NCI-H1417 treated with DMSO at 0.1 percent for 48 hours (cell line): Measurements from ENCODE around the gene CEP128.

Experiments used
- DNase-seq: peaks from one replicate; lab custom pipeline; 2025; lab: John Stamatoyannopoulos, UW

CEP128 gene

DNA sequence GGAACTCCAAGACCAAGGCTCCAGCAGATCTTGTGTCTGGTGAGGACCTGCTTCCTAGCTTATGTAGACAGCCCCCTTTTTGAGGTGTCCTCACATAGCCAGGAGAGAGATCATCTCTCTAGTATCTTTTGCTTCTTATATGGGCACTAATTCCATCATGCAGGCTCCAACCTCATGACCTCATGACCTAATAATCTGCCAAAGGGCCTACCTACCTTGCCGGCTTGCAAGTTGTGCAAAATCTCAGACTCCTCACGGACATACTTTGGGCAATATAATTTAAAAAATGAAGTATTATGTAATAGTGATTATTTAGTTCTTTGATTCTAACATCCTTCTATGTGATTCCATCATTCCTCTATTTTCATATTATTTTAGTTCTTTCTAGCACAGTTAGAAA is 397.2 kb downstream of the CEP128 start:
- DNase-seq = no peak

DNA sequence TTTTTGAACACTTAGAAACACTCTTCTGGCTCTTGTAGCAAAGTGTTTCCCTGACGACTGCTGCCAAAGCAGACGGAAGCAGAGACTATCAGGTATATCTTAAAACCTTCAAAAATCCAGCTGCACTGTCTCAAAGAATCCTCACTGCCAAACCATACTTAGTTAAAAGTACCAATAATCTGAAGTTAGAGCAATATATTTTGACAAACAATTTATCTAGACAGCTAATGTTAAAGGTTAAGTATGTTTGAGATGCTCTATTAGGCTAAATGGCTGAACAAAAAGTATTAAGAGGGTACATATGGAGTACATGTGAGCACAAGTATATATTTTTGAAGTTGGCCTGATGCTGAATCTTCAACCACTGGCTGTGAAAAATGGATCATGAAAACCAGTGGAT is 398.3 kb downstream of the CEP128 start:
- DNase-seq = no peak

DNA sequence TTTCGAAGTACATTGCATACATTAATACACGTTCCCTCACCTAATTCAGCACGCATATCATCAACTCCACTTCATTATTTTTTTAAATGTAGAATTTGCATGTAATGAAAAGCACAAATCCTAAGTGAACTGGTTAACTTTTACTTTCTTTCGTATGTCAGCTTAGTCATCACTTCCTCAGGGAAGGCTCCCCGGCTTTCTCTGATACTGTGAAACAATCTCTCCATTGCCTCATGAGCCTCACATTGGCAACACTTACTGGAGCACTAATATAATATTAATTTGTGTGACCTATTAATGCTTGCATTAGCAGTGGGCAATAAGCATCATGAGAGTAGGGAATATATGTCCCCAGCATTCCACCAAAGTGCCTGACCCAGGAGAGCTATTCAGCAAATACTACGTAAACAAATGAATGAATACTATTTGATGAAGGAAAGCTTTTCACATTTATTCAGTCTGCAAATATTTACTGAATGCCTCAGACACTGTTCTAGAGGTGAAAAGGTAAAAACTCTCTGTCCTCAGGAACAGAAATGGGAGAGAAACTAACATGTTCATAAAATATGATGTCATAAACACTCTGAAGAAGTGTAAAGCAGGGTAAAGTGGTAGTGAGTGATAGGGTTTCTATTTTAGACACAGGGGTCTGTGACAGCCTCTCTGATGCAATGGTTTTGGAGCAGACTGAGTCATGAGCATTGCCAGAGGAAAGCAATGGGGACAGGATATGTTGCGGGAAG is 402.7 kb downstream of the CEP128 start:
- no peak for DNase-seq

DNA sequence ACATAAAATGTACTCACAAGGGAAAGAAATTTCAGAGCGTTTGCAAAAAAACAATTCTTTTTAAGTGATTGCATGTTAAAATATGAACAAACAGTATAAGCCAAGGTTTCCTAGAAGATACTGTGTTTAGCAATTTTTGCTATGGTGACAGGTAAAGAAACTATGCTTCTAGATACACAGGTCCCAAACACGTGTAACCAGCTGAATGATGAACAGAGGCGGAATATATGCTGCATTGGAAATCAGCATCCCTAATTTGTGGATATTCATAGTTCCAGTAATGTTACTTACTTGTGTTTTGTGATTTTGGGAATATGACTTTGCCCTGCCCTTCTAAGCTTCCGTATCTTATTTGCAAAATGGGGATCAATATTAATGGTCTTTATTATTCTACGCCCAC is 403.9 kb downstream of the CEP128 start:
- no peak for DNase-seq

DNA sequence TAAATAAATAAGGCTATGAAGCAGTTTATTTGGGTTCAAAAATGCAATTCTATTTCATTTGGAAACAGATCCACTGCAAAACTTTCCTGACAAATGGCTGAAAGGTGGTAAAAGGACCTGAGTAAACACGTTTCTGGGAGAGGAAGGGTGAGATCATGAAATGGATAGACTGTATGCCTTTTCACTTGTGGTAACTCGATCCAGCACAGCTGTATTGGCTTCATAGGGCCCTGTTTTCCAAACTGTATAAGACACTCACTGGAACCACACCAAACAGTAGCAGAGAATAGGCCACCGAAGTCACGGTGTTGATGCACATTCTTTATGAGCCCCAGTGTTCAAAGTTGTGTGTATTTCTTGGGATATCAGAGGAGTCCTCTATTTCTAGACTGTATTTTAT is 405.1 kb downstream of the CEP128 start:
- no peak for DNase-seq

DNA sequence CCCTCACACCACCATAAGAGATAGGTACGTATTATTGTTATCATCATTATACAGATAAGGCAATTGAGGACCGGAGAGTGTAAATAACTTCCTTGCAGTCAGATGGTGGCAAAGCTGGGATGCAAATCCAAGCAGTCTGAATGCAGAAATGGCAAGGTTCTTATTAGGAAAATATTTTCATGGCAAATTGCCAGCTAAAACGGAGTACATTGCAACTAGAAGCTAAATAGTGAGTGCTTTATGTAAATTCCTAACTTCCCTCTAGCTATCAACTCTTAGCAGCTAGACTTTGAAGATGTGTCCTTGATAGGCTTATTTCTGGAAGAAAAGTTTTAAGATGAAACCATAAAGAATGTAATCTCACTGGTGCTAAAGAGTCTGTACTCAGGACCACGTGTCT is 406.4 kb downstream of the CEP128 start:
- DNase-seq = no peak

DNA sequence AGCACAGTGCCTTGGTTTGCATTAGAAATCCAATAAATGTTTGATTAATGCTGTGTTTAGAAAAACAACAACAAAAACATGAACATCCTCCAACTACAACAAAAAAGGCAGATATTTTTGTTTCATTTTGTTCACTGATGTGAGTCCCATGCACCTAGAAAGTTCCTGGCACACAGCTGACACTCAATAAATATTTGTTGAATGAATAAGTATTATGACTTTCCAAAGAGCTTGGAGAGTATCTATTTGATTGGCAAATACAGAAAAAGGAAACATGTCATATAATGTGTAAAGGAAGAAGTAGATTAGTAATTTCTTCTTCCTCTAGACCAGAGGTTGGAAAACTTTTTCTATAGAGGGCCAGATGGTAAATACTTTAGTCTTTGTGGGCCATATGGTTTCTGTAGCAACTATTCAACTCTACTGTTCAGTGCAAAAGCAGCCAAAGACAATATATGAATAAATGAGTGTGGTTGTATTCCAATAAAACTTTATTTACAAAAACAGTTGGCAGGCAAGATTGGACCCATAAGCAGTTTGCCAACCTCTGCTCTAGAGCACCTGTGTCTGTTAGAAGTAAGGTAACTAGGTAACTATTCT is 417.9 kb downstream of the CEP128 start:
- no peak for DNase-seq

DNA sequence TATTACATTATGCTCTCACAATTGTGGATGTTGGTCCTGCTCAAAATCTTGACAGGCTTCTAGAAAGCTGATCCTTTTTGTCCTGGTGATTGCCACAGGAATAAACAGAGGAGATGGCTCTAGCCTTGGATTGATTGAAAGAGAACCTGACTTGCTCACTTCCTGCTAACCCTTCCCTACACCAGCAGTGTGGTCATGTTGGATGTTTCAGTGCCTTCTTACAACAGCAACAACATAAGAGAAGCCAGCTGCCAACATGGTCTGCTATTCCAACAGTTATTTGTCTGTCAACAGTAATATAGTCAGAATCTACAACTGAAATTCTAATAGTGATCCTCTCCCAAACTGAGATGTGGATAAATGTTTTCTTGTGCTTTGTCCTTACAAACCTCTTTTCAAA is 418.6 kb downstream of the CEP128 start:
- DNase-seq = no peak

DNA sequence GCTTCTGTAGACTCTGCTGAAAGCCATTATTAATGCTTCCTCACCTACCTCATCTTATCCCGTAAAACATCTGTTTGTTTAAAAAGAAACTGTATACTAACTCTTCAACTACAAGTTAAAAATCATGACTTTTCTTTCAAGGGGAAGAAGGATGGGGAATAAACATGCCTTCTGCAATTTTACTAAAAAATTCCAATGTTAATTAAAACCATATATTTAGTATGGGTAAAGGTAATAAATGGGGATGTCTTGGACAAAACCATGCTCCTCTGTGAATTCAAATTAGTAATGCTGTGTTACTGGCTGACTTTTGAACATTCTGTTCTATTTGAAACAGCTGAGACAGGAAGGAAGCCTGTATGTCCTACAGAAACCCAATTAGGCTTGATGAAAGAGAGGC is 419.1 kb downstream of the CEP128 start:
- no peak for DNase-seq

DNA sequence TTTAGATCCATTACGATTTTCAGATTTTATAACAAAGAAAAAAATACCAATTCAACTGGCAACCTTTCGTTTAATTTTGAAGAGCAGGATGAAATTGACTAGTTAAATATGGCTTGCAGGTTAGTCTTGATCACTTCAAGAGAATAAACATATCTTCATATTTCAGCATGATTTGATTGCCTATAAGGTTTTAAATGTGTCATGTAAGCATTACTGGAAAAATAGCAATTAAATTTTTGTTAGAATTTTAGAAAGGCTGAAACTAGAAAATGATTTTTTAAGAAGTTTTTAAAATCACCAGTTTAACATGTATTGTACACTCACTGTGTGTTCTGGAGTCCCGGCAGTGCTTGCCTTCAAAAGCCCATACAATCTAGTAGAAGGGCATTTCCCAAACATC is 420.1 kb downstream of the CEP128 start:
- DNase-seq = no peak

DNA sequence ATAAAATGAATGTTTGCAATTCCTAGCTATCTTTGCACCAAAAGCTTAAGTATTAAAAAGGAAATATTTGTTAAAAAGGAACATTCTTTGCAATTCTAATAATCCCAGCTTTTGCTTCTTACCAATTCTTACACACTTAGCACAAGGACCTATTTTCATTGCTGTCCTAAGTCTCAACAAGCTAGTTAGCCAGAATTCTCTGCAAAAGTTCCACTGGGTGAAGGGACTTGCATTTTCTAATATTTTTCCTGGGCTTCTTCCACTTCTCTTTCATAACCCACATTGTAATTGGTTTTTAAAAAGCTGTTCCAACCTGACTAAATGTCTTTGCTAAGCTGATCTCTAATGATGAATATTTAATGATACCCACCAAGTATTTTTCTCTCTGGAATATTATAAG is 422.5 kb downstream of the CEP128 start:
- no peak for DNase-seq

DNA sequence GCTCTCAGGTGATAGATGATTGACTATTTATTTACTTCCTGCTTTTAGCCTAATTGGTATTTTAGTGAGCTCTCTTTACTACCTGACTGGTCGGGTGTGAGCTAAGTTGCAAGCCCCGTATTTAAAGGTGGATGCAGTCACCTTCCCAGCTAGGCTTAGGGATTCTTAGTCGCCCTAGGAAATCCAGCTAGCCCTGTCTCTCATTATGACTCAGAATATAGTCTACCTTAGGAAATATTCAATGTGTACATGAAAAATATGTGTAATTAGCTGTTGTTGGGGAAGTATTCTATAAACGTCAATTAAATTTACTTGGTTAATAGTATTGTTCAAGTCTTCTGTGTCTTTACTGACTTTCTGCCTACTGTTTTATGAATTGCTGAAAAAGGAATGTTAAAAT is 423.4 kb downstream of the CEP128 start:
- DNase-seq = no peak

DNA sequence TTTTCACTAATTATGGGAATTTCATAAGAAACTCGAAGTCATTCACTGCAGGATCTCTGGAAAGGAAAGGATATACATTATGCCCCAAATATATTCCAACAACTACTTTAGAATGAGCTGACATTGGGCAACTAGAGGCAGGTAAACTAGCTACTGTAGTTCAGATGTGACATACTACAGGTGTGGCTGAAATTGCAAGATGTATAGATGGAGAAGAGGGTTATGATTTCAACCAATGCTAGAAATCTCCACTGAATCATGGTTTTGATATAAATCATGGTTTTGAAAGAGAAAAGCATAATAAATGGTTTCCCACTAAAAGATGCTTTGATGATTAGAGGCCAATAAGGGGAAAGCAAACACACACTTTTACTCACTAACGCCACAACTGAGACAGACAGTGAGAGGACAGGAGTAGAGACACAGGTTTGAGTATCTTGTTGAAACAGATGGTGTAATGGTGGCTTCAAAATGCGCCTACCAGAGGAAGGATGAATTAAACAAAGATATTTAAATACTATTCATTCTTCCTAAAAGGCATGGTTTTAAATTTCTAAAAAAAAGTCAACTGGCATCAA is 434.2 kb downstream of the CEP128 start:
- DNase-seq = no peak

DNA sequence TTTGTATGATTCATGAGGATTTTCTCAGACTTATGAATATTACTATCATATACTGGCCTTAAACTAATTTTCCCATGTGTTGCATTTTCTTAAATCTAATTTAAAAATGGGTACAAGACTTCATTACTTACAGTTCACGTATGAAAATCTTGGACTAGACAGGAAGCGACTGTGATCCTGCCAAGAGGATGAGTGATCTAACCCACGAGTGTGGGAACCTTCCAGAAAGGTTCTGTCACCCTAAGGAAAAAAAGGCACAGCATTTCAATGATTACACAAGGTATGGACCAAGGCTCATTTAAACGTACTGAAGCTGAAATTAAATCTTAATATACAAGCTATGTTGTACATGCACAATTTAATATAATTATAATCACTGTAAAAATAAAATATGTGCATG is 436.8 kb downstream of the CEP128 start:
- no peak for DNase-seq

DNA sequence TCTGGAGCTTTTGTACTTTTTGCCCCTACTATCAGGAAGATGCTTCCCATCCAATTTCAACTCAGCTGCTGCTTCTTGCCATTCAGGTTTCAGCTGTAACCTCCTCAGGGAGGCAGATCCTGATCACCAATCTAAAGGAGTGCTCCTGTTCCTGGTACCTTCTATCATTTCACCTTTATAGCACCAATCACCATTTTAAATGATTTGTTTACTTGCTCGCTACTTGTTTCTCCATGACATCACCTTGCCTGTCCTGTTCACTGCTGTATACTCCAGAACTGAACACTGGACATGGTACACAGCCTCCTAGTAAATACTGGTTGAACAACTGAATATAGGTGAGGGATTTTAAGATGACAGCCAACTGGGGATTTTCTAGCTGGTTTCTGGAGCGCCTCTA is 443.0 kb downstream of the CEP128 start:
- no peak for DNase-seq

DNA sequence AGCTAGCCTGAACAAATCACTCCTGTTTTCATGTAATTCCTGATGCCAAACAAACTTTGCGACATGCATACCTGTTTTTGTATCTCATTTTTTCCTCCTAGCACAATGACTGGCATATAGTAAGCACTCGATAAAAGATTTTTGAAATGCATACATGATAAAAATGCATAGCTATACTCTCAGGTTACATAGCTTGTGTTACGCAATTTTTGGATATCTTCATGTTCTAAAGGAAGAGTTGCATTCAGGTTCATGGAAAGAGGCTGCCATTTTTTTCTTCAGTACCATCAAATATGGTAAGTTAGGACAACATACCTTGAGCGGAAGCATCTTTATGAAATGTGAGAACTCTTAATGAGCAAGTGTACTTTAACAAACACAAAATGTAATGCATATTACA is 445.4 kb downstream of the CEP128 start:
- no peak for DNase-seq

DNA sequence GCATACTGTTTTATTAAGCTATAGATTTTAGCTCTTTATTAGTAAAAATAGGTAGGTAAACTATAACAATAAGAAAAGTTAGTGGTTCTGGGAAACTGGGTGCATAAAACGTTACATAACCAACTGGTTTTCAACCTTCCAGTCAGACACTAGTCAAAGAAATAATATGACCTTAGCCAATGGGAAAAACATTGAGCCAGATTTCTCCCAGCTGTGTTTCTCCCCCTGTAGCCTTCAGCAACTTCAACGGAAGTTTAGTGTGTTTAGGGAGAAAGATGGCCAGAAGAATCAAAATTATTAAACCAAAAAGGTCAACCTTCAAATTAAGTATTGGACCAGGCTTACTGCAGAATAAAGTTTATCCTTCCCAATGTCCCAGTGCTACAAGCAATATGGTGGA is 446.8 kb downstream of the CEP128 start:
- DNase-seq = no peak

DNA sequence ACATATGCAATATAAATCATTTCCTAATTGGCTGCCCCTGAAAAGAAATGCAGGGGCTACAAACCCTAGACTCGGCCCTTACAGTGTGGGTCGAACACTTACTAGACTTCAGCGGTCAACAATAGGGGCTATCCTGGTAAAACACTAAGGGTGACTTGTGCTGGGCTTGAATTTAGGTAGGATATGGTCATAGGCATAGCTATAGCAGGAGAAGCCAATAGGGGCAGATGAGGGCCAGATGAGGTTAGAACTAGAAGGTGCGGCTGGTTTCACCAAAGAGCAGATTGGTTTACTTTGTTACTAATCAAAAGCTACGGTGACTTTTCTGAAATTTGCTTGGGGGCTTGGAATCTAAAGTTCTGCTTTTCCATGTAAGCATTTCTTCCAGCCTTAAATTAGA is 447.9 kb downstream of the CEP128 start:
- no peak for DNase-seq

DNA sequence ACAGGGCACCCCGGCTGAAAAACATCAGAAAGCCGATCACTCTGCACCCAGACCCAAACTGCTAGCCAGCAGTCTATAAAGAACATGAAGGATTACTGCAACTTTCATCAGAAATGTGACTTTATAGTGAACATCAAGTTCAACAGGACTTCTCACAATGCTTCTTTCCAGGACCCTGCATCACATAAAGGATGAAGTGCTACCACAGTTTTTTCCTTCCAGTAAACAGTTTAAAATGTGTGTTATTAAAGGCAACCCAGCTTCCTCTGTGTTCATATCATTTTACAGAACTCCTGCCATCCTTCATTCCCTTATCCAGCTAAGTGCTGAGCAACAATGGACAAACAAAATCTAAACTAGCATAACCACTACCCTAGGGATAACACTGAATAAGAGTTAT is 449.9 kb downstream of the CEP128 start:
- no peak for DNase-seq

DNA sequence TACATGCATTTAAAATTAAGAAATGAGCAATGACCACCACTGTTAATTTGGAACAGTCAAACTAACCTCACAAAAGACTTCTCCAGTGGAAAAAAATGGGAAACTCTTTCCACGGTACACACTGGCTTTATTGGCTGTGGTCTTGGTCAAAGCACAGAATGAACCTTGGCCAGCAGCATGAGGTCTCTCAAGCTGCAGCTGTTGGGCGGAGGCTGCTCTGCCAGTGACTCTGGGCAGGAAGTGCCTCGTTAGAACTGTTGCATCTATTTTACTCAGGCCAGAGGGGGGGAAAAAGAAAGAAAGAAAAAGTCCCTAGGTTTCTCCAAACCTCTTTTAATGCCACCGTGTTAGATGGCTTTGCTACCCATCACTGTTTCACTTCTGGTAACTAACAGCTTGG is 450.4 kb downstream of the CEP128 start:
- DNase-seq = no peak

DNA sequence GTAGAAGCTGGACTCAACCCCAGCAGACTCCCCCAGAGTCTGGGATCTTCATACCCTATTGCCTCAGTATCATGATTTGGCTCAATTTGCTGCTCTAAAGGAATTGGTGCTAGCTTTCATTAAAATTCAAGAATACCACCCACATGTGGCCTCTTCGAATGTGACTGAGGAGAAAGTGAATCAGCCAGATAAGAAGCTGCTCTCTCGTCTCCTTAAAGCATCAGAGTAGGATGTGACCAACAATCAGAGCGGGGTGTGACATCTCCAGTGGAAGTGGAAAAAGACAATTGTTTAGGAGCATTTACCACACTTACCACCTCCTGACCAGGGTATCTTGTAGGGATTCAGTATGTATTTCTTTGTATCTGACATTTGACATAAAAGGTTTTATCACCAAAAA is 452.0 kb downstream of the CEP128 start:
- no peak for DNase-seq

DNA sequence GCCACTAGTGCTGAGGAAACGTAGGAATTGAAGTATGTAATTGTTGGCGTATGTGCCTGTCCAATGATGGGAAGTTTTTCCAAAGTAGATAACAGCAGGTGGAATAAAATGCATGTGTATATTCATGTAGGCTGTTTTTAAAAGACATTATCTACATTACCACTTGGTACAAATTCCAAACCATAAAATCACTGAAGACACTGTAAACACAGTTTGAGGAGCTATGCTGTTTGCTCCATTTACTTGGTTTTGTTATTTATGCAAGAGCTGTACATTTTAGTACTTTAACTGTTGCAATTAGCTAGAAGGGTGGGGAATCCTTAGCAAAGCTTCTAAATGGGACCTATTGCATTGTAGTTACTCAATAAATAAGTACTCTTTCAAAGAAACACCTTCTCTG is 455.8 kb downstream of the CEP128 start:
- DNase-seq = no peak

DNA sequence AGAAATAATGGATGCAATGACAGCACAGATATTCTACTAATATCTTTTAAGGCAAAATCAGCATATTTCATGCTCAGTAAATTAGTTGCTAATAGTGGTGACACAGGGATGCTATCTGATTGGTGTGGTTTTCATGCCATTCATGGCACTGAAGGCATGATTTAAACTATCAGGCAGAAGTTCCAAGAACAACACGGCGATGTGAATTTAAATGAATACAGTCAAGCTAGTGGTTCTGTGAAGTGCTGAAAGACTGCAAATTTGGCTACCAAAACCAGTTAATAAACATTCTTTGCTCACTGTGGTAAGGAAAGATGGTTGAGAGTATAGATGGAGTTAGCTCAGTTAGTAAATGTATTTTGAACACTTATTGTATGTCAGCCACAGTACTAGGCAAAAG is 458.2 kb downstream of the CEP128 start:
- no peak for DNase-seq
